Adipose tissue (tissue), 3 donors: Measurements from ENCODE around the gene PAX7. TPM values are rescaled to one million over a fixed set of nuclear protein-coding genes. Genes with fewer than 3 reads are reported as not detected.

ENCODE experiments used
- H3K27ac ChIP-seq: one replicate; pipeline ENCODE4 v1.5.1; 2013; ENCODE audit warnings: low read depth, low read length
- WGBS, 3 donors: extraction: QIAGEN DNeasy Blood & Tissue Kit; methylation state at CpG; one replicate each; pipeline ENCODE4 v1.1.7; 2013; 5-methylcytosine and 5-hydroxymethylcytosine counted together
- polyA plus RNA-seq, 3 donors: library from polyadenylated mRNA; stranded (reverse); fragments of 200-250 nt; gene quantifications; one replicate each; pipeline ENCODE4 v1.2.3, GENCODE V29; 2013
- donor health status: healthy with polysubstance abuse.
- donor health status: Bipolar disorder and iron deficiency.
- donor health status: healthy.

PAX7 gene
- polyA plus RNA-seq, 3 donors: not detected

DNA sequence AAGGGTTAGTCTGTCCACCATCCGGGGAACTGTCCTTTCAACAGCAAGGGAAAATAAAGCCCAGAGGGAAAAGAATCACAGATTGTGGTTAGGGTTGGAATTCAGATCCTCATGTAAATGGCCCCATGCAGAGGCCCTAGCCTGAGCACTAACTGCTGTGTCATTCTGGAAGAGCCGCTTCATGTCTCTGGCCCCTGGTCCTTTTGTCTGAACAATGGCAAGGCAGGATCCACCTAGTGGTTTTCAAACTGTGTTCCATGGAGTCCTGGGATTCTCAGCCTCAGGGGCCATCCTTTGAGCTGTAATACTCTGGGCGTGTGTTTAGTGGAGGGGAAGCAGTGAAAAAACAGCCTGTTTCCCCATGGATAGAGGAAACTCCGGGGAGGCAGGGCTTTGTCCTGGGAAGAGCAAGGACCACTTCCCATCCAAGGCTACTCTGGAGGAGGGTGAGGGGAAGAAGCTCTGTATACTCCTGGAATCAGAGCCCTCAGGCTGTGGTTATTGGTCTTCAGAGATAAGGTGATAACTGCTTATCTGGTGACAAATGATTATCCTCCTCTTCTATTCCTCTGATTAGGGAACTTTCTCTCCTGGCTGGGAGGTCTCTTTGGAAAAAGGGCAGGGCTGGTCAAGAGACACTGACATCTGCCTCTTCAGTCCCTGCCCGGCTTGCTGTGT lies 19.2 kb downstream of the PAX7 start:
- whole genome bisulfite sequencing, 3 donors: 44 to 48% (median 45%) methylated on average over 5 of the region's 5 CpGs
- no peak overlapping the region for H3K27ac ChIP-seq

DNA sequence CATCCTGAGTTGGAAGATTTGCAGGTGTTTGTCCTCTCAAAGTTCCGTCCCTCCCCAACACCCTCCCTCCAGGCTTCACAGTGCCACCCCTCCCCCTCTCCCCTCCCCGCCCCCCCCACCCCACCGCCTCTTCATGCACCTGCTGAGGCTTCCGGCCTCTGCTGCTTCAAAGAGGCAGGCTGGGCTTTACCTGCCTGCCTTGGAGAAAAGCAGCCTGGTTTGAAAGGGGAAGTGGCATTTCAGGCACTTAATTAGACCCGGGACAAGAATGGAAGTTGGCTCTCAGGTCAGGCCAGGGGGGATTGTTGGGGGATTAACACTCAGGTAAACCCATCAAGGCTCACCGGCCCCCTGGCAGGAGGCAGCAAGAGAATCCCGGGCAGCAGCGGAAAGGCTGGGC lies 21.1 kb downstream of the PAX7 start:
- WGBS, 3 donors: 4 to 8% (median 4%) methylated on average over 6 to 8 of the region's 8 CpGs
- no peak overlapping the region for H3K27ac ChIP-seq

DNA sequence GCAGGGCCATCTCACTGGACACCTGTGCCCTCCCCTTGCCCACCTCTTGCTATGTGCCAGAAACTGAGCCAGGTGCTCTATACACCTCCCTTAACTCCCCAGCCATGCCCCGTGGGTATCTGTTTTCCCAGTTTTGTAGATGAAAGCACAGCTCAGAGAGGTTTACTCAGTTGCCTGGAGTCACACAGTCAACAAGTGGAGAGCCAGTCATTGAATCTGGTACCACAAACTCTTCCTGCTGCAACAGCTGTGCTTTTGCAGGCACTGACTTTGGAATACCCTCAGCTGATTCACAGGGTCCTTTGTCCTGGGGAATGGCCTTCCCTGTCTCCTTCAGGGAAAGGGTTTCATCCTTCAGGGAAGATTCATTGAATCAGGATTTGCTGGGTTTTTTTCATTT lies 22.1 kb downstream of the PAX7 start:
- no peak overlapping the region for H3K27ac ChIP-seq
- WGBS, 3 donors: 7 to 16% (median 10%) methylated on average over 1 of the region's 1 CpG

DNA sequence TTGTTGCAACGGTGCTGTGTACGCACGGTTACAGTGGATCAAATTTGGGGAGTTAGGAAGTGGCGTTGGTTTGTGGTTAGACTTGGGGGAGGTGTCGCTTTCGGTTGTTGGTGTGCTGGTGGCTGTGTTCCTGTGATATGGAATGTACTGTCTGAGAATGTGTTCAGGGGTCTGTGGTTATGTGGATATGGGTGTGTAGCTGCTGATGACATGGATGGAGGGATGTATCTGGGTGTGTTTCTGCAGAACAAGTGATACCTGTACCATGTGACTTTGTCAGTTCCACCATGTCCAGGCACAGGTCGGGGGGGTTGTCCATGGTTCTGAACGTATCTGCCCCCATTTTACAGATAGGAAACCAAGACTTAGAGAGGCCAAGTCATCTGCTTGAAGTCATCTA lies 22.7 kb downstream of the PAX7 start:
- H3K27ac ChIP-seq: no peak overlapping the region
- 35 to 49% (median 39%) methylated on average over 8 of the region's 8 CpGs for WGBS, 3 donors

DNA sequence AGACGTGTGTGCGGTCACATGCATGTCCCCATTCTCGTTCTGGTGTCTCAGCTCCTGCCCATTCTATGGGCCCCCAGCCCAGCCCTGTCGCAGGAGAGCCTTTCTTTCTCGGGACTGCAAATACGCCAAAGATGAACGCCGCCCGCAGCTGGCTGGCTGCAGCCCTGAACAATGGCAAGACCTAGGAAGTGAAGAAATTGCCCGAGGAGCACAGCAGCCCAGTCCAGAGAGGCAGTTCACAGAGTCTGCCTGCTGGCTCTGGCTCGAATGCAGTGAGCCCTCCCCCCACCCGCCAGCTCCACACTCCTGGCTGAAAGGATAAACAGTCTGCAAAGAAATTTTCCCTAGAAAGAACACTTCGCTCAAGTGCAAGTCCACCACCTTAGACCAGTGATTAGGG lies 23.3 kb downstream of the PAX7 start:
- 18 to 20% (median 19%) methylated on average over 13 of the region's 13 CpGs for WGBS, 3 donors
- no peak overlapping the region for H3K27ac ChIP-seq

DNA sequence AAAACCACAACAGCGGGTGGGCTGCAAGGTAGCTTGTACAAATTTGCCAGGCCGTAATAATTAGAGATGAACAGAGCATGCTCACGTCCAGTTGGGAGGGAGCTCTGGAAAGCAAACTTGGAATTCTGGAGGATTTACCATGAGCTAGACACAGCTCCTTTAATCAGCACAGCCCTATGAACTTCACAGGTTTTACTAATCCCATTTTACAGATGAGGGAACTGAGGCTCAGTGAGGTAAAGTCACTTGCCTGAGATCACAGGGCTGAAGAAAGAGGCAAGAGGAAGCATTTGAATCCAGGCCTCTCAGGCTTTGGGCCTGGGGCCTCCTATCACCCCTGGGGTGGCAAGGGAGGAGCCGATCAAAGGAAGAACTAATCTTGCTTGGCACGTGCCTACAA lies 24.0 kb downstream of the PAX7 start:
- WGBS, 3 donors: 77 to 87% (median 83%) methylated on average over 5 of the region's 5 CpGs
- no peak overlapping the region for H3K27ac ChIP-seq

DNA sequence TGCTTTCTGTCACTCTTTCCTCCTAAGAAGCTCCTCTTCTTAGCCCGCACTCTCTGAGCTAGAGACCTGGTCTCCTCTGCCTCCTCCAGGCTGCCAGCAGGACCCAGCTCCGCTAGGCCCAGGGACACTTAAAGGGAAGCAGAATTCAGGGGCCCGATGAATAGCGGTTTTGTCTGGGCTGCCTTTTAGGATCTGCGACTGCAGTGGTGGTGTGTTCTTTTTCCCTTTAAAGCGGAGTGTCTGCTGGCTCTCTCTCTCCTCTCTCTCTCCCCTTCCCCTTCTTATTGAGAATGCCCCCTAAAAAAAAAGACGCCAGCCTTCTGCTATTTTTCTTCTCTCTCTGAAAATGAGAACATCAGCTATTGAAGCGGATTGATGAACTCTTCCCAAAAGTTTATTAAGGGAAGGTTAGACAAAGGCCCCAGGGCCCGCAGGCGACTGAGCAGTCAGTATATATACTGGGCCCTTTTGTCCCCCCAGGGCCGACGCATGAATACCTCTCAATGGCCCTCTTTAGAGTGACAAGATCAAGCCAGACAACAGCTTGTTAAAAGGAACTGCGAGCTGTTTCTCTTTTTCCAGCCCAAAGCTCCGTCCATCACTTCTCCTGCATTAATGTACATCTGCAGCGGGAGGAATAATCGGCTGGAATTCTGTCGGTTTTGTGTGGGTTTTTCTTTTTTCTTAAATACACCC lies 27.0 kb downstream of the PAX7 start:
- 58 to 63% (median 59%) methylated on average over 17 of the region's 17 CpGs for WGBS, 3 donors
- no peak overlapping the region for H3K27ac ChIP-seq

DNA sequence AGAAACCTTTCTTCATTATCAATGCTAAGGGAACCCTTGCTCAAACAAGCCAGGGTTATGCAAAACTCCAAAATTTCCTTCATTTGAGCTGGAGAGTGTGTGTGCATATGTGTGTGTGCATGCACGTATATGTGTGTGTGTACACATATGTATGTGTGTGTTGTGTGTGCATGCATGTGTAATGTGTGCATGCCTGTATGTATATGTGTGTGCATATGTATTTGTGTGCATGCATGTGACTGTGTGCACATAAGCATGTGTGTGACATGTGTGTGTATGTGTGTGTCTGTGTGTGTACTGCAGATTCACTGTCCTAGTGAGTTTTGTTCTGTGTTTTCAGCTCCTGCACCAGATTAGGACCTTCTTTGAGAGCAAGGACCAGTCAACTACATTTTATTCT lies 28.2 kb downstream of the PAX7 start:
- 79 to 85% (median 82%) methylated on average over 1 of the region's 1 CpG for WGBS, 3 donors
- no peak overlapping the region for H3K27ac ChIP-seq

DNA sequence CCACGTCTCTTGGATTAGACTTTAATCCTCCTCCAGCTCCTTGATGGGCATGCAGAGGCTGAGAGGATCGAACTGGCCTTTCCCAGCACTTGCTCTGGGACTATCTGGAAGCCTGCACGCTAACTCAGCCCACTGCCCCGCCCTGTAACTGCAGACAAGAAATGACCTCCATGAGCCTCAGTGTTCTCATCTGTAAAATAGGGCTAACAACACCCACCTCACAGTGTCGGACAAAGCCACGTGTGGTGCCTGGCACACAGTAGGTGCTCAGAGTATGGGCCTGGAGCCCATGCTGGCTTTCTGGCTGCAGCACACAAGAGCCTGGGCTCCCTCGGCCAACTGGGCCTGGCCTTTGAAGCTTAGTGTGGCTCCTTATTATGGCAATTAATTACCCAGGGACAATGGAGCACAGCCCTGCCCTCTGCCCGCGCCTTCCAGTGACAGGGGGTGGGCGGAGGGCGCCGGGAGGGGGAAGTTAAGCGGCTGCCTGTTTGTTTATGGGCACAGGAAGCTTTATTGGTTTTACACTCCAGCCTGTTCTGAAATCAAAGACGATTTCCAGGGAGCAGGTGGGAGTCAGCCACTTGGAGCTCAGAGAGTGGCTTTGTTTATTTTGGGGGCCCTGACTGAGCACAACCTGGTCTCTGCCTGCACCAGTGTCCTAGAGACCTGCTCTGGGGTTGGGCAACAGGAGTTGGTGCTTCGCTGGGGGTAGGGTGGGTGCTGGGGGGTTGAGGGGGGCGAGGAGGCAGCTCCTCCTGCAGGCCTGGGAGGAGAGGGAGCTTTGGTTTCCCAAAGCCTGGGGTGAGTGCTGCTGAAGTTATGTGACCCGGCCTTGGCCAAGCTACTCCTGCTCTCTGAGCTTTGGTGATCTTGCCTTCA lies 31.0 kb downstream of the PAX7 start:
- WGBS, 3 donors: 30 to 40% (median 37%) methylated on average over 17 of the region's 17 CpGs
- H3K27ac ChIP-seq: no peak overlapping the region

DNA sequence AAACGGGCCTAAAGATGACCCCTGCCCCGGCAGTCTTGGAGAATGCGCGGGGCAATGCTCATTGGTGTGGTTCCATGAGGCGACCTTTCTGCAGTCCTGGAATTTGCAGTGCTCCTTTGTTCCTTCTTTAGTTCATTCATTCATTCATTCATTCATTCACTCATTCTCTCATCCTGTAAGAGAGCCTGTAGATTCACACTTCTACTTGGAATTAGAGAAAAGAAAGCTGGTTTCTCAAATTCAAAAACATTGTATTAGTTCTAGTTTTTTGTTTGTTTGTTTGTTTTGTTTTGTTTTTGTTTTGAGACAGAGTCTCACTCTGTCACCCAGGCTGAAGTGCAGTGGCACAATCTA lies 31.6 kb downstream of the PAX7 start:
- no peak overlapping the region for H3K27ac ChIP-seq
- 42 to 61% (median 58%) methylated on average over 5 of the region's 5 CpGs for WGBS, 3 donors

DNA sequence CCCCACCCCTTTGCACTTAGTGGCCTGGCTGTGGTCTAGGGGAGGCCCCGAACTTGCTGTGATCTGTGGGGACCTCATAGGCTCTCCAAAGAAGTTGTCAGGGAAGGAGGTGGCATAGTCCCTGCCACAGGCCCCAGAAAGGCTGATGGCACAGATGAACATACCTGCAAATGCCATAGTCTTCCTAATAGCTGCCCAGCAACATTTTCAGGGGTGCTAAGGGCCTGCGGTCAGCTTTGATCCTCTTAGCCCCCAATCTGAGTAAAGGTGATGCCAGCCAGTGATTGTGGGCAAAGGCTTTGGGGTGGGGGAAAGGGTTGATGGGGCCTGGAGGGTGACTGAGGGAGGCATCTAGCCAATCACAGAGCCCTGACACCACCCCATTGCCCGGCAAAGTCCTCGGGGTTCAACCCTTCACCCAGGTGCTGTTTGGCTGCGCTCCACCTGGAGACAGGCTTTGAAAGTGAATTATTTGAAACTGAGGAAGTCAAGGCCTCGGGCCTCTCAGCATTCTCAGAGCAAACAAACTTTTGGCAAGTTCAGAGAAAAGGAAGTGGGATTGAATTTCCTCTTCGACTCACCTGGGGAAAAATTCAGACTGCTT lies 35.8 kb downstream of the PAX7 start:
- 36 to 65% (median 56%) methylated on average over 7 of the region's 7 CpGs for WGBS, 3 donors
- no peak overlapping the region for H3K27ac ChIP-seq

DNA sequence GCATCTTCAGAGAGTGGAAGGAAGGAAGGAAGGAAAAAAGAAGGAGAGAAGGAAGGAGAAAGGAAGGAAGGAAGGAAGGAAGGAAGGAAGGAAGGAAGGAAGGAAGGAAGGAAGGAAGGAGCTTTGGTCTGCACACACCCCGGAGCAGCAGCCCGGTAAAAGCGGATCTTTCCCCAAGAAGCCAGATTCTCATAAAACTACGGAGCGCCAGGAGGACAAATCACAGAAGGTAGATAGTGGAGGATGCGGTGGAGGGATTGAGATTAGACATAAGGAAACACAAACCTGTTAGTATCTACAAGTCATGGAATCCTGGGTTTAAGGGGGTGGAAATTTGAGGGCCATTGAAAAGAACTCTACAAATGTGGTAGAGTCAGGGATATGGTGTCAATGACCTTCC lies 36.7 kb downstream of the PAX7 start:
- WGBS, 3 donors: 73 to 88% (median 76%) methylated on average over 6 of the region's 6 CpGs
- no peak overlapping the region for H3K27ac ChIP-seq

DNA sequence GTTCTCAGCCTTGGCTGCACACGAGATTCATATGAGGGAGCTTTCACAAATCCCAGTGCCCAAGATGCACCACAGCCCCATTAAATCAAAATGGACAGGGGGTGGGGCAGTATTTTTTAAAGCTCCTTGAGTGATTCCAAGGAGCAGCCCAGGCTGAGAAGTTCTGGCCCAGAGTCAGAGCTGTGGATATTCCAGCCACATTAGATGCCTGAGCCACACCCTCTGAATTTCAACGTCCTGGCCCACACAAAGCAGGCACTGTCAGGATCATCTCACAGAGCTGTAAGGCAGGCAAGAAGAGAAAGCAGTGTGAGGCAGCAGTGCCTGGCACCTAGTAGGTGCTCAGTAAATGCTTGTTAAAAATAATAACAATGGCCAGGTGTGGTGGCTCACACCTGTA lies 37.4 kb downstream of the PAX7 start:
- no peak overlapping the region for H3K27ac ChIP-seq
- WGBS, 3 donors: 30 to 37% (median 32%) methylated on average over 2 of the region's 2 CpGs

DNA sequence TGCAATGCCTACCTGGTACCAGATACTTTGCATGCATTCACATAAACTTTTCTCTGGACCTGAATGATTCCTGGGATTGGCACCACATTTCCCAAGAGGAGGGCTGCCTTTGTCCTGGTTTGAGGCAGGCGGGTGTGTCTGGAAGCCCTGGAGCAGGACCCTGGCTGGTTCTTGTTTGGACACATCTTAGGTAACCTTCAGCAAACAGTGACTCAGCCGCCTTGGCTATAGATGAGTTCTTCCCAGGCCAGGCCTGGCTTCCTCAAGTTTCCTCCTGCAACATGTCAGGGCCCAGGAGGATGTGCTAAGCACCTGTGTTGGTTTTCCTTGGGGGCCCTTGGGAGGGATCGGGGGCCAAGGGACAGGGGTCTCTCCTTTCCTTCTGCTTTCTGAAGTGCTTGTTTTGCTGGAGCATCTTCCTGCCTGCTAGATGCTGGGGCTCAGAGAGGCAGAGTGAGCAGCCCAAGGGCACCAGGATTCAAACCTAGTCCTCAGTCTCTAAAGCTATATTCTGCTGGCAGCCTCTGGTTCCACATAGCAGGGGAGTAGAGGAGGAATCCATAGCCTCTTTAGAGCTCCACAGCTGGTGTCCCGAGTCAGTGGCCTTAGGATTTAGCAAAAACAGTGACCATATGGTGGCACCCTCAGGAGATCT lies 38.2 kb downstream of the PAX7 start:
- WGBS, 3 donors: 59 to 64% (median 62%) methylated on average over 4 of the region's 4 CpGs
- no peak overlapping the region for H3K27ac ChIP-seq

DNA sequence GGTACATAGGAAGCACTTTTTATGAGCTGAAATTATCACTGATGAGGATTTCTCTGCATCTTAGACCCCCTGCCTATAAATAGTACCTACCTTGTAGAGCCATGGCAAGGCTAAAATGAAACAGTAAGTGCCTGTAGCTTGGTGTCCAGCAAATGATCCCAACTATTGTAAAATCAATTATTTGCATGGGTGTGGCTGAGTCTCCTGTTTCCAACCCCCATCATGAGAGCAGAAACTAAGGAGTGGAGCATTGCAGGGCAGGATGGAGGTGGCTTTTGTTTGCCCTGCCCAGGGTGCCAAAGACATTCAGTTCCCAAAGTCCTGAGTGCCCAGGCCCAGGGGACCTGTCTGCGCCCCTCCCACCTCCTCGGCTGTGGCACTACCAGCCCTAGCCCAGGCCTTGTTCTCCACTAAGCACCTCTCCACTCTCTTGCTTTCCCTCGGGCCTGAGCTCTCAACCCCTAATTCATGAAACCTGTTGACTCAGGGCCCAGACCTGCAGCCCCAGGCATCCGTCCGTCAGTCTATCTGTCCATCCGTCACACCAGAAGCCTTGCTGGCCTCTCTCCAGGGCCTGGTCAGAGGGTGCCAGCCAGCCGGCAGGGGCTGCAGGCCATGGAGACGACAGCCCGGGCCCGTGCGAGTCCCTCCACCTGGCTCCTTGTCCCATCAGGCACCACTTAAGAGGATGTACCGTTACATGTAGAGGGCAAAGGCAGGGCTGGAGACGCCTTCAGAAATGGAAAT lies 39.6 kb downstream of the PAX7 start:
- H3K27ac ChIP-seq: no peak overlapping the region
- WGBS, 3 donors: 78 to 88% (median 84%) methylated on average over 13 of the region's 13 CpGs

DNA sequence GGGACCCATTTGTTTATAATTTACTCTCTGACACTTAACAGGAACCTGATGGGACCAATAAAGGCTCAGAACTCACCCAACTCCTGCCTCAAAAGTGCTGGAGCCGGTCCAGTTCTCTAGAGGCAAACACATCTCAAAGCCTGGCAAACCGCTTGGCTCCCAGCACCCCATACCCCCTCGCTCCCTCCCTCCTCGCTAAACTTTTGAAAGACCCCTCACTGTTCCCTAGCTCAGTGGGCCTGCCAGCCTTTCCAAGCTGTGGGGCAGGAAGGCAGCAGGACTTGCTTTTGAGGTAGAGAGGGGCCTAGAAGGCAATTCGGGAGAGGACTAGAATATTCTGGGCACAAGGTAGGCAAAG lies 40.2 kb downstream of the PAX7 start:
- 73 to 93% (median 85%) methylated on average over 5 of the region's 5 CpGs for WGBS, 3 donors
- no peak overlapping the region for H3K27ac ChIP-seq

DNA sequence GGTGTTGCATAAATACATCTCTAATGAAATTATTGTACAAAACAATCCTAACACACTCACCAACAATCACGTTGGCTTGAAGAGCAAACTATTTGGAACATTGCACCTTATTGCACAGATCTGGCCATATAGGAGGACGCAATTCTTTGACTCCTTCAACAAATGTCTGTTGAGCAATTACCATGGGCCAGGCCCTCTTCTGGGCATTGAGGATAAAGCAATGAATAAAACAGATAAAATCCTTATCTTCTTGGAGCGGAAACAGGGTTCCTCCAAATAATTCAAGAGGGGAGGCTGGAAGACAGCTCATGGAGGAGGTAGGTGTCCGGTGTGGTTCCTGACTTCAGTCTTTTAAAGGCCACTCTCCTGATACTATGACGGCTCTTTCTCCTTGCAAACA lies 43.3 kb downstream of the PAX7 start:
- 37 to 40% (median 39%) methylated on average over 5 of the region's 5 CpGs for WGBS, 3 donors
- H3K27ac ChIP-seq: no peak overlapping the region

DNA sequence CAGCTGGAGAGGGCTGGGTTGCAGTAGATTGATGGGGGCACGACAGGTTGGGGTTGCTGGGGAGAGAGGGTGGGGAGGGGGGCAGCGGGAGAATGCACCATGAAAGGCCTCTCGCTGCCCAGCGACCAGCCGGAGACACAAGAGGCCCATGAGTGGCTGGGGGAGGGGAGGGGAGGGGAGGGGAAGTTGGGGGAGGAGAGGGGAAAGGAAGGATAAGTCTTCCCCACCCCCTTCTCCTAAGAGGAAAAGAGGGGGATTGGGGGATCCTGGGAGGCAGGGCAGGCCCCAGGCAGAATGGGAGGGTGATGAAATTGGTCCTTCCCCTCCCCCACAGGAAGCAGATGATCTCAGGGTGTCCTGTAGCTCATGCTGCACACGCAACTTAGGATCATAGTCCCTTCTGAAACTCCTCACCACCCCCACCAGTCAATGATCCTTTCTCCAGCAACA lies 45.7 kb downstream of the PAX7 start:
- 21% methylated on average over 6 of the region's 6 CpGs for WGBS, 3 donors

More for the DNA sequence above, 45.7 kb downstream of the PAX7 start:
- H3K27ac ChIP-seq: no peak overlapping the region
